ENCODE data around the gene GREB1L. TPM values are rescaled to one million over a fixed set of nuclear protein-coding genes. Genes with fewer than 3 reads are reported as not detected.

GREB1L gene
- polyA plus RNA-seq, 1 donor from 2014 or later: 23.3 TPM

GRCh38 chr18:21398121-21398520 lies 156.1 kb downstream of the GREB1L start:
- H3K27ac ChIP-seq (ENCODE audit: low read length): no peak overlapping the region

DNA sequence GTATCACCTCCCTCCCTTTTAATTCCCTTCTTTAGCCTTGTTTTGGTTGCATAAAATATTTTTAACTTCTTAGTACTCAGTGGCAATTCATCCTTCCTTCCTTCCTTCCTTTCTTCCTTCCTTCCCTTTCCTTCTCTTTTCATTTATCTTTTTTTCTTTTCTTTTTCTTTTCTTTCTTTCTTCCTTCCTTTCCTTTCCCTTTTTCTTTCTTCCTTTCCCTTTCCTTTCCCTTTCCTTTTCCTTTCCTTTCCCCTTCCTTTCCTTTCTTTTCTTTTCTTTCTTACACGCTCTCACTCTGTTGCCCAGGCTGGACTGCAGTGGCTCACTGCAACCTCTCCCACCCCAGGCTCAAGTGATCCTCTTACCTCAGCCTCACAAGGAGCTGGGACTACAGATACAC lies 160.2 kb downstream of the GREB1L start:
- Histone ChIP-seq H3K27ac (ENCODE audit: low read length) (no peak overlapping the region), H3F3A (ENCODE audit: insufficient read depth, low read length, poor library complexity, severe bottlenecking) (no peaks in the 10 kb centered on the region), H3K4me3 (ENCODE audit: low read length) (no peak overlapping the region), H3K36me3 (ENCODE audit: insufficient read depth, low read length) (no peaks in the 10 kb centered on the region), H3K9me2 (ENCODE audit: insufficient read depth, low read length) (no peaks in the 10 kb centered on the region), H3K27me3 (ENCODE audit: insufficient read depth, low read depth, low read length) (no peaks in the 10 kb centered on the region), H3K4me2 (ENCODE audit: low read length) (no peak overlapping the region), H2AFZ (ENCODE audit: low read depth, low read length) (no peak overlapping the region), H3K79me2 (replicated peaks; ENCODE audit: insufficient read depth, low read length) (no peaks in the 10 kb centered on the region), H4K20me1 (ENCODE audit: insufficient read depth) (no peaks in the 10 kb centered on the region), H3K9ac (ENCODE audit: low read length) (no peak overlapping the region), H3K9me3 (ENCODE audit: low read length) (no peaks in the 10 kb centered on the region)
- TF ChIP-seq EZH2 (IDR thresholded peaks at IDR 0.05; ENCODE audit: borderline replicate concordance, insufficient read depth, low read length, poor library complexity, severe bottlenecking) (no peak), RAD21 (conservative IDR thresholded peaks at IDR 0.05) (no peak), TAF1 (IDR thresholded peaks at IDR 0.05; ENCODE audit: low read depth) (no peak)

More at GRCh38 chr18:21398121-21398520, 156.1 kb downstream of the GREB1L start:
- TF ChIP-seq TAF1 (IDR thresholded peaks at IDR 0.05; ENCODE audit: low read depth) (no peak), REST (IDR thresholded peaks at IDR 0.05; ENCODE audit: borderline replicate concordance) (no peak), MXI1 (conservative IDR thresholded peaks at IDR 0.05; ENCODE audit: poor library complexity, severe bottlenecking) (no peak), SMC3 (conservative IDR thresholded peaks at IDR 0.05; ENCODE audit: poor library complexity) (no peak), EP300 (conservative IDR thresholded peaks at IDR 0.05; ENCODE audit: poor library complexity, severe bottlenecking) (no peak), EZH2 (IDR thresholded peaks at IDR 0.05; ENCODE audit: borderline replicate concordance, insufficient read depth, low read length, poor library complexity, severe bottlenecking) (no peak), POLR2AphosphoS5 (IDR thresholded peaks at IDR 0.05) (no peak), RAD21 (conservative IDR thresholded peaks at IDR 0.05) (no peak)
- TF ChIP-seq, protein P1, sequence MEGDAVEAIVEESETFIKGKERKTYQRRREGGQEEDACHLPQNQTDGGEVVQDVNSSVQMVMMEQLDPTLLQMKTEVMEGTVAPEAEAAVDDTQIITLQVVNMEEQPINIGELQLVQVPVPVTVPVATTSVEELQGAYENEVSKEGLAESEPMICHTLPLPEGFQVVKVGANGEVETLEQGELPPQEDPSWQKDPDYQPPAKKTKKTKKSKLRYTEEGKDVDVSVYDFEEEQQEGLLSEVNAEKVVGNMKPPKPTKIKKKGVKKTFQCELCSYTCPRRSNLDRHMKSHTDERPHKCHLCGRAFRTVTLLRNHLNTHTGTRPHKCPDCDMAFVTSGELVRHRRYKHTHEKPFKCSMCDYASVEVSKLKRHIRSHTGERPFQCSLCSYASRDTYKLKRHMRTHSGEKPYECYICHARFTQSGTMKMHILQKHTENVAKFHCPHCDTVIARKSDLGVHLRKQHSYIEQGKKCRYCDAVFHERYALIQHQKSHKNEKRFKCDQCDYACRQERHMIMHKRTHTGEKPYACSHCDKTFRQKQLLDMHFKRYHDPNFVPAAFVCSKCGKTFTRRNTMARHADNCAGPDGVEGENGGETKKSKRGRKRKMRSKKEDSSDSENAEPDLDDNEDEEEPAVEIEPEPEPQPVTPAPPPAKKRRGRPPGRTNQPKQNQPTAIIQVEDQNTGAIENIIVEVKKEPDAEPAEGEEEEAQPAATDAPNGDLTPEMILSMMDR (IDR thresholded peaks at IDR 0.05; ENCODE audit: poor library complexity, severe bottlenecking): no peak
- Histone ChIP-seq H3K4me3 (ENCODE audit: low read length) (no peak overlapping the region), H3K9me3 (ENCODE audit: low read length) (no peaks in the 10 kb centered on the region), H3K79me2 (replicated peaks; ENCODE audit: insufficient read depth, low read length) (no peaks in the 10 kb centered on the region), H2AFZ (ENCODE audit: low read depth, low read length) (no peak overlapping the region), H3K4me2 (ENCODE audit: low read length) (no peak overlapping the region), H3K9ac (ENCODE audit: low read length) (no peak overlapping the region), H3K27me3 (ENCODE audit: insufficient read depth, low read depth, low read length) (no peaks in the 10 kb centered on the region), H4K20me1 (ENCODE audit: insufficient read depth) (no peaks in the 10 kb centered on the region), H3F3A (ENCODE audit: insufficient read depth, low read length, poor library complexity, severe bottlenecking) (no peaks in the 10 kb centered on the region), H3K36me3 (ENCODE audit: insufficient read depth, low read length) (no peaks in the 10 kb centered on the region), H3K9me2 (ENCODE audit: insufficient read depth, low read length) (no peaks in the 10 kb centered on the region)
